RPMI8226 (cell line): Measurements from ENCODE around the gene GTF2A1L.
"Not testable (repeated sequence)": the region's sequence is repeated elsewhere in the genome, so short reads cannot be mapped to it uniquely, and the experiment has no call there.

Experiments
- DNase-seq: peaks from one replicate; pipeline ENCODE4 v3.0.0-alpha.2; 2015

The GTF2A1L gene

DNA sequence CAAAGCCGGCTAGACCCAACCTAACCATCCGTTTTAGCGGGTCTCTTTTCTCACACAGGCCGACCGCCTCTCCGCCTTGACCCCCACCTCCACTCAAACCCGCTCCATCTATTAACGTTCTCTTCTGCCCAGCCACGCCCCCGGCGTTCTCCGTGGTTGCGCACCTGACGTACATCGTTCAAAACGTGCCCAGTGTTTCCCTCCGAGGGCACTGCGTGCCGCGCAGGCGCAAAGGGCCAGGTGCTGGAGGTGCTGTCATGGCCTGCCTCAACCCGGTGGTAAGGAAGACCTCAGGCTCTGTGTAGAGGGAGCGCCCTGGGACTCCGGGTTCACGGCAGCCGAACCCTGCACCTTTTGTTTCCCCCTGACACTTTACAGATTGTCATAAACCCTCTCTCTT is at the start of gene GTF2A1L:
Gene GTF2A1L (plus strand): TSS at position 239 of the 400 bp plus-strand sequence. CDS start 19 bp downstream, at position 258.
- DNase-seq, result peak; percentile 29

DNA sequence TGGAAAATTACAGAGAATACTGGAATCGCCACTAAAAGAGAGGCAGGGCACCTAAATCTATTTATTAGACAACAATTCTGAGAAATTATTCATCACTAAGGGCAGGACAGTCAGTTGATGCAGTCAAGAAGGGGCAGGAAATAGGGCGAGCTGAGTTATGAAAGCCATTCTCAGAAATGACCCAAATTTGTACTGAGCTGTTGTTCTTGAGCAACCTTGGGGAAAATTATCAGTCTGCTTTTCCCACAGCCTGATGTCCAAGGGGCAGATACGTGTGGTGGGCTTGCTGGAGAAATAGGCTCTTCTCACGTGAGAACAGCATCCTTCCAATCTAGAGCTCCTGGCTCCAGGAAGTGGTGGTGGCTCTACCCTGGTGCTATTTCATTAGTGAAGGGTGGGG is 49.1 kb upstream of the GTF2A1L start:
- no peak for DNase-seq

GRCh38 chr2:48569433-48569832 is 48.2 kb upstream of the GTF2A1L start:
- DNase-seq, result no peak

- peak; percentile 30 for DNase-seq
Observed at GRCh38 chr2:48572816-48573215, 44.8 kb upstream of the GTF2A1L start.

GRCh38 chr2:48574353-48575287 is 43.0 kb upstream of the GTF2A1L start:
- DNase-seq, result no peak

DNA sequence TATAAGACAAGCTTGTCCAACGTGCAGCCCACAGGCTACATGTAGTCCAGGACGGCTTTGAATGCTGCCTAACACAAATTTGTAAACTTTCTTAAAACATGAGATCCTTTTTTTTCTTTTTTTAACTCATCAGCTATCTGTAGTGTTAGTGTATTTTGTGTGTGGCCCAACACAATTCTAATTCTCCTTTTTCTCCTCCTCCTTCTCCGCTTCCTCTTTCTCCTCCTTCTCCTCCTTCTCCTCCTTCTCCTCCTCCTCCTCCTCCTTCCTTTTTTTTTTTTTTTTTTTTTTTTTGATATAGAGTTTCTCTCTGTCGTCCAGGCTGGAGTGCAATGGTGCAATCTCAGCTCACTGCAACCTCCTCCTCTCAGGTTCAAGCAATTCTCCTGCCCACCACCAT is 39.3 kb upstream of the GTF2A1L start:
- DNase-seq, result no peak

DNA sequence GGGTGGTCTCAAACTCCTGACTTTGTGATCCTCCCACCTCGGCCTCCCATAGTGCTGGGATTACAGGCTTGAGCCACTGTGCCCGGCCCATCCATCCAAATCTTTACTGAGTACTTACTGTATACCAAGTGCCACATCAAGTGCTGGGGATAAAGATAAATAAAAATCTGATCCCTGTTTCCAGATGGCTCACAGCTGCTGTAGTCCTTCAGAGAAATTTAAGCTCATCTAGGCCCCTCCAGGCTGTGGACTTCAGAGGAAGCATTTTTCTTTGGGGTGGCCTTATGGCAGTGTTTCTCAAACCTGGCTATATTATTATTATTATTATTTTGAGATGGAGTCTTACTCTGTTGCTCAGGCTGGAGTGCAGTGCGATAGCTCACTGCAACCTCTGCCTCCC is 33.7 kb upstream of the GTF2A1L start:
- no peak for DNase-seq

GRCh38 chr2:48584551-48584950 is 33.1 kb upstream of the GTF2A1L start:
- no peak for DNase-seq

DNA sequence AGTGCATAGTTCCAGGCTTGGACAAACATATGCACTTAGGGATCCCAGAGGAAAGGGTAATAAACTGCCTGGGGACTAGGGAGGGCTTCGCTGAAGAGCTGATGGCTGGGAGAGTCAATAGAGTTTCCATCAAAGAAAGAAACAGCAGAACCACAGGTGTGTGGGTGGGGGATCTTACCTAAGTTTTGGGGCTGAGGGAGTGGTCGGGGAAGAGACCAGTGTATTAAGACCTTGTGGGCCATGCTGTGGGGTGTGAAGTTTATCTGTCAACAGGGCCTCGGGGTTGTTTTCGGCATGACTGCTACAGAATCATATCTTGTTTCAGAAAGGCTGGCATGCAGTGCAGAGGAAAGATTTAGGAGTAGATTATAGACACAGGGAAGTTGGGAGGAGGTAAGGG is 31.2 kb upstream of the GTF2A1L start:
- DNase-seq, result no peak

GRCh38 chr2:48587560-48587959 is 30.1 kb upstream of the GTF2A1L start:
- DNase-seq, result no peak

DNA sequence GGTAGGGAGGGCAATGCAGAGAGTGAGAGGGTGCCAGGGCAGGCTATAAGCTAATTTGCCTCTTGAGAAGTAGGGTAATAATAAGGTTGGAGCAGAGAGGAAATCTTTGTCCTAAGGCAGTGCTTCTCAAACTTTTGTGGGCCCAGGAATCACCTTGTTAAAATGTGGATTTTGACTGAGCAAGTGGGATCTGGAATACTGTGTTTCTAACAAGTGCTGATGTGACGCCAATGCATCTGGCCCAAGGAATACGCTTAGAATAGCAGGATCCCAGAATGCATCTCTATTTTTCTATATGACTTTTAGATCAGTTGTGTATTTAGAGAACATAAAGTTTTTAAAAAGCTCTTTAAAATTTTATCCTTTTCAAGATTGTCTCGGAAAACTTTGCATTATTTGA is 29.7 kb upstream of the GTF2A1L start:
- DNase-seq, result no peak

DNA sequence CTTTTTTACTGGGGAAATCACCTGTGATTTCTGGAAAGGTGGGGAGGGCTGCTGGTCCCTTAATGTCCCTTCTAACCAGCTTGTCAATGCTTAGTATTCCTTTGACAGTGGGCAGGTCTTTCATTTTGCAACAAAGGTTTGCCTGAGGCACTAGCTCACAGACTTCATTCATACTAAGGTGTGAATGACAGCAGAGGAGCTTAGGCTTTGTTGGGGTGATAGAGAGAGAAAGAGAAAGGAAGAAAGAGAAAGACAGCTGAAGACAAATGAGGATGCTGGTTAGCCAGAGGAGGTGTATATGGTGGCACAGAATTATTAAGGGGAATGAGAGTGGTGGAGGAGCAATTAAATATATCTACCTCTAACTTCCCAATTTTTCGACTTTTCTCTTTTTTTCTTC is 28.9 kb upstream of the GTF2A1L start:
- DNase-seq, result no peak

DNA sequence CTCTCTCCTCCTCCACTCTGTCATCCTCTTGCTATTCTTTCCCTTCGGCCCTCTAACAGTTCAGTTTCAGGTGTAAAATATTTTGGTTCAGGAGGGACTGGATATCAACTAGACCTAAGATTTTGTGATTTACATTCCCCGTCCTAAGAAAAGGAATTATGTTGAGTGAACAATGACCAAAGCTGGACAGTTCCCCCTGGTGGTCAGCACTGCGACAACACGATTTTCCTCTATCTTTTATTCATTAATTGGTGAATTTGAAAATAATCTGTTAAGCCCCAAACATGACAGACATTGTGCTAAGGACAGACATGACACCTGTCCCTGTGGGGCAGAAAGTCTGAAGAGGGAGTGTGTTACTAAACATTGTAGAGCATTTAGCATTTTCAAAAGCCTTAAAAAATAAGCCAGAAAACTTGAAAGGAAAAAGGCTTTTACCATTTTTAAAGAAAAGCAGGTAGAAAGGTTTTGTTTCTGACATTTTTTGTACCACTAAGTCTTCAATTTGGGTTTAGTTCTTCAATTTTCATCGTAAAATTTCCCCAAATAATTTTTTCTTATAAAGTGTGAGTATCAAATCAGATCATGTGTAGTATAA is 28.4 kb upstream of the GTF2A1L start:
- peak; percentile 31 for DNase-seq

GRCh38 chr2:48590017-48590416 is 27.6 kb upstream of the GTF2A1L start:
- DNase-seq, result no peak

- DNase-seq, result no peak
Observed at GRCh38 chr2:48592067-48592466, 25.6 kb upstream of the GTF2A1L start.

DNA sequence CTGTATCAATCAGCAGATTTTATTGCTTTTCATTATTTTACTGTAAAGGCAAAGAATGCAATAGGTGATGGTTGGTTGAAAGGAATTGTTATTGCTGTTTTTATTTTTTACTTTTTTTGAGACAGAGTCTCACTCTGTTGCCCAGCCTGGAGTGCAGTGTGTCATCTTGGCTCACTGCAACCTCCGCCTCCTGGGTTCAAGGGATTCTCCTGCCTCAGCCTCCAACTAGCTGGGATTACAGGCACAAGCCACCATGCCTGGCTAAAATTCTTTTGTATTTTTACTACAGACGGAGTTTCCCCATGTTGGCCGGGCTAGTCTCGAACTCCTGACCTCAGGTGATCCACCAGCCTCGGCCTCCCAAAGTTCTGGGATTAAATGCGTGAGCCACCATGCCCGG is 20.9 kb upstream of the GTF2A1L start:
- not testable (repeated sequence) for DNase-seq

- DNase-seq, result no peak
Observed at GRCh38 chr2:48597492-48597891, 20.2 kb upstream of the GTF2A1L start.

GRCh38 chr2:48600204-48600813 is 17.3 kb upstream of the GTF2A1L start:
- DNase-seq, result peak; percentile 56

GRCh38 chr2:48600917-48601316 is 16.7 kb upstream of the GTF2A1L start:
- no peak for DNase-seq

GRCh38 chr2:48601349-48601748 is 16.3 kb upstream of the GTF2A1L start:
- peak; percentile 42 for DNase-seq

GRCh38 chr2:48605482-48606175 is 12.0 kb upstream of the GTF2A1L start:
- no peak for DNase-seq

DNA sequence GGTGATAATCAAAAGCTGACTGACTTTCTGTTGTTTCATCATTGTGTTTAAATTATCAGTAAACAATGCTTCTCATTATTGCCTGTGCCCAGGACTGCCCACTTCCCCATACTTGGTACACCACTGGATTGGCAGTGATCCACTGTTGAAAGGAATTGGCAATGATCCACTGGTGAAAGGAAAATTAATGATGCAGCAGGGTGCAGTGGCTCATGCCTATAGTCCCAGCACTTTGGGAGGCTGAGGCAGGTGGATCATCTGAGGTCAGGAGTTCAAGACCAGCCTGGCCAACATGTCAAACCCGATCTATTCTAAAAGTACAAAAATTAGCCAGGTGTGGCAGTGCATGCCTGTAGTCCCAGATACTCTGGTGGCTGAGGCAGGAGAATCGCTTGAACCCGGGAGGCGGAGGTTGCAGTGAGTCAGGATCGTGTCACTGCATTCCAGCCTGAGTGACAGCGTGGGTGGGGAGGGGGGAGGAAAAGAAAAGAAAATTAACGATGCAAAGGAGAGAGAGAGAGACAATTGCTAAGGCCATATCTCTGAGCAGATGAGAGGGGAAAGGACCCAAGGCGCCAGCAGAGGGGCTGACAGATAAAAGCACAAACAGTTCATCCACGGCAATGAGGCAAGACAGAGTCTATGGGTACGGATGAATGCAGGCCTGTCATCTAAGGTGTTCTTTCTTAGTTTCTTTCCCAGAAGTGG is 10.2 kb upstream of the GTF2A1L start:
- DNase-seq, result no peak

- DNase-seq, result no peak
Observed at GRCh38 chr2:48613211-48613610, 4.4 kb upstream of the GTF2A1L start.
